Prostate gland (tissue), 2 donors: ENCODE measurements around the gene MBP.

Experiments
- CTCF ChIP-seq, 4 experiments: fragments of 200-600 bp in 2 of 4; fragments of 450-650 bp in 2 of 4; sonication (generic) in 2 of 4; IDR thresholded peaks; 1 replicate in 3 of 4; 2 replicates in 1 of 4; pipeline ENCODE4 v1.5.1; 2016 to 2019; ENCODE audit warnings: antibody characterized with exemption in 4 of 4, mild to moderate bottlenecking in 2 of 4, moderate library complexity in 2 of 4
- POLR2AphosphoS5 ChIP-seq: sonication (generic); formaldehyde crosslinking; IDR thresholded peaks from one replicate; pipeline ENCODE4 v1.6.1; 2017; ENCODE audit warnings: antibody characterized with exemption

GRCh38 chr18:77133051-77133834, 660 bp upstream of the MBP start:
- no peak for TF ChIP-seq POLR2AphosphoS5
- no peak for TF ChIP-seq CTCF (IDR thresholded peaks at IDR 0.05)
